NCI-H1048 (cell line): Measurements from ENCODE around the gene TMTC4.
"Not testable (repeated sequence)": the region's sequence is repeated elsewhere in the genome, so short reads cannot be mapped to it uniquely, and the experiment has no call there.

Source experiments
- DNase-seq: peaks from one replicate; lab custom pipeline; 2025; lab: John Stamatoyannopoulos, UW

The TMTC4 gene

GRCh38 chr13:100627120-100627519 is 47.5 kb downstream of the TMTC4 start:
- no peak for DNase-seq

GRCh38 chr13:100625447-100625846 is 49.1 kb downstream of the TMTC4 start:
- no peak for DNase-seq

- DNase-seq = no peak
These were observed 53.8 kb downstream of the TMTC4 start for GRCh38 chr13:100620792-100621191.

- DNase-seq = no peak
These were observed 54.7 kb downstream of the TMTC4 start for GRCh38 chr13:100619940-100620339.

GRCh38 chr13:100618897-100619296 is 55.7 kb downstream of the TMTC4 start:
- not testable (repeated sequence) for DNase-seq

- DNase-seq = no peak
These were observed 61.6 kb downstream of the TMTC4 start for GRCh38 chr13:100613031-100613430.

GRCh38 chr13:100611678-100612492 is 62.7 kb downstream of the TMTC4 start:
- DNase-seq = no peak

GRCh38 chr13:100610391-100611347 is 63.9 kb downstream of the TMTC4 start:
- no peak for DNase-seq

- no peak for DNase-seq
These were observed 65.7 kb downstream of the TMTC4 start for GRCh38 chr13:100608906-100609305.

GRCh38 chr13:100608489-100608888 is 66.1 kb downstream of the TMTC4 start:
- DNase-seq = no peak

- DNase-seq = no peak
These were observed 69.5 kb downstream of the TMTC4 start for GRCh38 chr13:100604918-100605710.

- DNase-seq = no peak
These were observed 72.0 kb downstream of the TMTC4 start for GRCh38 chr13:100602493-100603111.

- DNase-seq = no peak
These were observed 72.9 kb downstream of the TMTC4 start for GRCh38 chr13:100601716-100602115.

GRCh38 chr13:100600915-100601314 is 73.7 kb downstream of the TMTC4 start:
- DNase-seq = no peak

- no peak for DNase-seq
These were observed 74.1 kb downstream of the TMTC4 start for GRCh38 chr13:100600461-100600860.

- DNase-seq = no peak
These were observed 77.3 kb downstream of the TMTC4 start for GRCh38 chr13:100597253-100597652.

GRCh38 chr13:100596516-100596915 is 78.1 kb downstream of the TMTC4 start:
- no peak for DNase-seq

GRCh38 chr13:100594731-100595130 is 79.9 kb downstream of the TMTC4 start:
- DNase-seq = no peak

- DNase-seq = no peak
These were observed 80.3 kb downstream of the TMTC4 start for GRCh38 chr13:100594255-100594654.

- no peak for DNase-seq
These were observed 85.3 kb downstream of the TMTC4 start for GRCh38 chr13:100589178-100589725.
